AG09309 (cell line): ENCODE measurements around the gene PHETA1.
"Not testable (repeated sequence)": the region's sequence is repeated elsewhere in the genome, so short reads cannot be mapped to it uniquely, and the experiment has no call there.

Source experiments
- DNase-seq: peaks from one replicate; pipeline ENCODE4 v3.0.0-alpha.2; 2010; ENCODE audit warnings: low read depth
- H3K4me3 ChIP-seq: 2 replicates; pipeline ENCODE4 v1.5.1; 2011; ENCODE audit warnings: mild to moderate bottlenecking, low read depth, low read length, moderate library complexity; ENCODE audit not compliant: control insufficient read depth
- TF ChIP-seq, protein P1 (sequence below): IDR thresholded peaks from 2 replicates; pipeline ENCODE4 v1.5.1; 2011; ENCODE audit warnings: mild to moderate bottlenecking, low read depth, low read length, inconsistent platforms; ENCODE audit not compliant: insufficient read depth, control insufficient read depth; ENCODE audit errors: missing control alignments

Gene PHETA1

DNA sequence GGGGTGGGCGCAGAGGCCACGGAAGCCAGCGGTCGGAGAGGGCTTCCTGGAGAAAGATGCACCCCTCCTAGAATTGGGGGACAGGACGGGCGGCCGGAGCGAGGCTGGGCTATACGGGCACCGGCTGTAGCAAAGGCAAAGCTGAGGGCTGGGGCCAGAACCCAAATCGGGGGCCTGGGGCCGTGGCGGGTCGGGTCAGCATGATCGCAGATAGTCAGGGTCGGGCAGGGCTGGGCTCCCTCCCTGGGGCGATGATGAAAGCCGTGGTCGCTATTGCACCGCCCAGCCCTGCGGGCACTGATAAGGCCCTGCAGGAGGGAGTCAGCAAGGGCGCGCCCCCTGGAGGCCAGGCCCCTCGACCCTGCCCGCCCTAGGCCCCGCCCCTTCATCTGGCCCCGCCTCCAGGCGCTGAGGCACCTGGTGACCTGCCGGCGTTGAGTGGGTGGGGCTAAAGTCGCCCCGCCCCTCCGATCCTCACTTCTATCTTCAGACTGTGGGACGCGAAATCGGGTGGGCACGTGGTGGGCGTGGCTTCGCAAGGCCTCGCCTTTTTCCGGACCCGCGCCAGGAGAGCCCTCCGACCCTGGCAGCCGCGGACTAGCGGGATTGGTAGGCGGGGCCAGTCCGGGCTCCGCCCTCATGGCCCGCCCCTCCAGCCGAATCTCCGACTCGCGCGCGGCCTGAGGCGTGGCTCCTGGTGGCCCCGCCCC is 36.4 kb upstream of the PHETA1 start:
- DNase-seq: no peak
- peak overlapping the region; percentile 66 for H3K4me3 ChIP-seq
- TF ChIP-seq, protein P1, sequence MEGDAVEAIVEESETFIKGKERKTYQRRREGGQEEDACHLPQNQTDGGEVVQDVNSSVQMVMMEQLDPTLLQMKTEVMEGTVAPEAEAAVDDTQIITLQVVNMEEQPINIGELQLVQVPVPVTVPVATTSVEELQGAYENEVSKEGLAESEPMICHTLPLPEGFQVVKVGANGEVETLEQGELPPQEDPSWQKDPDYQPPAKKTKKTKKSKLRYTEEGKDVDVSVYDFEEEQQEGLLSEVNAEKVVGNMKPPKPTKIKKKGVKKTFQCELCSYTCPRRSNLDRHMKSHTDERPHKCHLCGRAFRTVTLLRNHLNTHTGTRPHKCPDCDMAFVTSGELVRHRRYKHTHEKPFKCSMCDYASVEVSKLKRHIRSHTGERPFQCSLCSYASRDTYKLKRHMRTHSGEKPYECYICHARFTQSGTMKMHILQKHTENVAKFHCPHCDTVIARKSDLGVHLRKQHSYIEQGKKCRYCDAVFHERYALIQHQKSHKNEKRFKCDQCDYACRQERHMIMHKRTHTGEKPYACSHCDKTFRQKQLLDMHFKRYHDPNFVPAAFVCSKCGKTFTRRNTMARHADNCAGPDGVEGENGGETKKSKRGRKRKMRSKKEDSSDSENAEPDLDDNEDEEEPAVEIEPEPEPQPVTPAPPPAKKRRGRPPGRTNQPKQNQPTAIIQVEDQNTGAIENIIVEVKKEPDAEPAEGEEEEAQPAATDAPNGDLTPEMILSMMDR: peak; percentile 21

DNA sequence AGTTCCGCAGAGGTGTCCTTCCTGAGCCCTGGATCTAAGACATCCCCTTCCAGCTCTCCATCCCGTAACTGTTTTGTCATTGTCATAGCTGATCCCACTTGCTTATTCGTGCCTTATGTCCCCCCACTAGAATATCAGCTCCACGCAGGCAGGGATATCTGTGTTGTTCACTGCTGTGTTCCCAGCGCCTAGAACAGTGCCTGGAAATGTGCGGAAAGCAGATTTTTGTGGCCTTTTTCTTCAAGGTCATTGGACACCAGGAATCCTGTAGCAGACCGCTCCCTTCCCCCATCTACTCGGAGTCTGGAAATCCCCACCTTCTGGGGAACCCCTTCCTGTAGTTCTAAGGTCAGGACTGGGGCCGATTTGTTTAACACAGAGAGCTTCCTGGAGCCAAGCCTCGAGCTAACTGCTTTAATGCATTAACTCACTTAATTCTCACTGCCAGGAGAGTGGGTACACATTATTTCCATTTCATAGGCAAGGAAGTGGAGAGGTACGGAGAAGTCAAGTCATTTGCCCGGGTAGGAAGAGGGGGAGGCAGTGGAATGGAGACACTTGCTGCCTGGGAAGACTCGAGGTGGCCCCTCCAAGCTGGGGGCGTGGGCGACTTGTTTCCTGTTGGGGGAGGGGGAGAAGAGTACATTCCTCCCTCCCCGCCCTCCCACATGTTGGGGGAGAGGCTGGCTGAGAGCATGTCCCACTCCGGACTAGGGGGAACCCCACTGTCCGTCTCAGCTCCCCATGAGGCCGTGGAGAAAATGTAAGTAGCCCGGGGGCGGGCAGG is 35.7 kb upstream of the PHETA1 start:
- TF ChIP-seq, protein P1: no peak
- DNase-seq: no peak
- H3K4me3 ChIP-seq: peak overlapping the region; percentile 66

- not testable (repeated sequence) for H3K4me3 ChIP-seq, DNase-seq
These were observed 33.6 kb upstream of the PHETA1 start for GRCh38 chr12:111402490-111402824.

- H3K4me3 ChIP-seq: no peak overlapping the region
- no peak for DNase-seq
- TF ChIP-seq, protein P1: no peak
These were observed 32.3 kb upstream of the PHETA1 start for GRCh38 chr12:111401167-111401605.

DNA sequence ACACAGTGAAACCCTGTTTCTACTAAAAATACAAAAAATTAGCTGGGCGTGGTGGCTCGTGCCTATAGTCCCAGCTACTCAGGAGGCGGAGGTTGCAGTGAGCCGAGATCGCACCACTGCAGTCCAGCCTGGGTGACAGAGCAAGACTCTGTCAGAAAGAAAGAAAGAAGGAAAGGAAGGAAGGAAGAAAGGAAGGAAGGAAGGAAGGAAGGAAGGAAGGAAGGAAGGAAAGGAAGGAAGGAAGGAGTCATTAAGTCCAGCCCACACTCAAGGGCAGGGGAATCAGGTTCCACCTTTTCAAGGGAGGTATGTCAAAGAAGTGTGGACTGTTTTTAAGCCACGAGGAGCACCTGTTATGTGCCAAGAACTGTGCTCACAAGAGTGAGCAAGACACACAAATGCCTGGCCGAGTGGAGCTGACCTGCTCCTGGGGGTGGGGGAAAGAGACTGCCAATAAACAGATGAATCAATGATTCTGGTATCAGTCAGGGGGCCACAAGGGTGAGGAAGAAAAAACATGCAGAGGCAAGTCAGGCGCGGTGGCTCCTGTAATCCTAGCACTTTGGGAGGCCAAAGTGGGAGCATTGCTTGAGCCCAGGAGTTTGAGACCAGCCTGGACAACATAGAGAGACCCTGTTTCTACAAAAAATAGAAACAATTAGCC is 31.0 kb upstream of the PHETA1 start:
- H3K4me3 ChIP-seq, DNase-seq: not testable (repeated sequence)

DNA sequence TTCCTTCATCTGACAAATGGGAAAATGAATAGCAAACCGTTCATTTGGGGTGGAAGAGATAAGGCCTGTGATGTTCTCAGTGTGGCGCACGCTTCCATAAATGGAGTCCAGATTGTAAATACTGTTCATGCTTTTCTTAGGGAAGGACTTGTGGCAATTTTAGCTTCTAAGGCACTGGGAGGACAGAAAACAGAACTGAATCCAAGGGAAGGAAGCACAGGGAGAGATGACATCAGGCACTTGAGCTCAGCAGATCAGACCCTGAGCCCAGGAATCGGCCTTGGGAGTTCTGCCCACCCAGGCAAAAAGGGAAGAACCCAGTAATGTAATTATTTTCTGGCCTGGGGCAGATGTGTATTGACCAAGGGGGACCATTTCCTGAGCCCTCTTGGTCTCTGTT is 29.6 kb upstream of the PHETA1 start:
- H3K4me3 ChIP-seq: no peak overlapping the region
- TF ChIP-seq, protein P1: no peak
- no peak for DNase-seq

DNA sequence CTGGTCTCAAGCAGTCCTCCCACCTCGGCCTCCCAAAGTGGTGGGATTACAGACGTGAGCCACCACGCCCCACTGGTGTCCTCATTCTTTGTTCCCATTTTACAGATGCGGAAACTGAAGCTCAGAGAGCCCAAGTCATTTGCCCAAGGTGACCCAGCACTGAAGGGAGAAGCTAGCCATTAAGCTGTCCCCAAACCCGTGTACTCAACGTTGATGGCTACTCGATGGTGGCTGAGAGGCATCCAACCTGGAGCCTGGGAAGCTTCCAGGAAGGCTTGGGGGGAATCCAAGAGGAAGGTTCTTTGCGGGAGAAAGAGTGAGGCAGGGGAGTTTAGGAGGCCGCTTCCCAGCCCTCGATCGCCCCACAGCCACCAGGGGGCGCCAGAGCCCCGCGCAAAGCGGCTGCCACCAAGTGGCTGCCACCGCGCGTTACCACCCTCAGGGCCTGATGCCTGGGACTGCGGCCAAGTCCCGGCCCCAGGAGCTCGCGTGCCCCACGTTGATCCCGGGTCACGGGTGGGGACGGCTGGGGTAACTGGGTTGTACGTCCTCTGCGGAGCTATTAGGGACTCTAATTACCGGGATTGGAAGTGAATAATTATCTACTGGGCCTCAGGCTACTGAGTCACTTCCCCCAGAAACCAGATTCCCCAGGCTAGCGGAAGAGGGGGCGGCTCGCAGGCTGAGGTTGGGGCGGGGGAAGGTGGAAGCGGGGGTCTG is 28.0 kb upstream of the PHETA1 start:
- DNase-seq: peak; percentile 48
- TF ChIP-seq, protein P1: peak; percentile 100
- H3K4me3 ChIP-seq: peak overlapping the region; percentile 1; the same call in 1 of the 2 replicates

DNA sequence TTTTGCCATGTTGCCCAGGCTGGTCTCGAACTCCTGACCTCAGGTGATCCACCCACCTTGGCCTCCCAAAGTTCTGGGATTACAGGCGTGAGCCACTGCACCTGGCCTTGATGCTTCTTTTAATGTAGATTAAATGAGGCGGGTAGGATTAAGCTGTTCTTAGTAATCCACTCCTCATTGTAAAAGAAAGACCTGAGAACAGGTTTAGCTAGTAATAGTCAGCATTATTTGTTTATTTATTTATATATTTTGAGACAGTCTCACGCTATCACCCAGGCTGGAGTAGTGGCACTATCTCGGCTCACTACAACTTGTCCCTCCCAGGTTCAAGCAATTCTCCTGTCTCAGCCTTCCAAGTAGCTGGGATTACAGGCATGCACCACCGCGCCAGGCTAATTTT is 27.4 kb upstream of the PHETA1 start:
- not testable (repeated sequence) for H3K4me3 ChIP-seq, DNase-seq
